Thyroid gland (tissue), 4 donors: ENCODE data around the gene ZNF407. TPM values are rescaled to one million over a fixed set of nuclear protein-coding genes. Genes with fewer than 3 reads are reported as not detected.

ENCODE experiments used
- DNase-seq, 2 donors: peaks; one replicate each; pipeline ENCODE4 v3.0.0-alpha.2; 2019
- H3K27ac ChIP-seq, 3 donors: fragments of 200-600 bp; sonication (generic); 1 replicate in 2 of 3; 2 replicates in 1 of 3; pipeline ENCODE4 v1.5.1; 2016 to 2019; ENCODE audit warnings: mild to moderate bottlenecking in 1 of 3, moderate library complexity in 1 of 3
- H3K27me3 ChIP-seq: fragments of 200-600 bp; sonication (generic); one replicate; pipeline ENCODE4 v1.5.1; 2019
- H3K36me3 ChIP-seq, 2 donors: fragments of 200-600 bp; sonication (generic); one replicate each; pipeline ENCODE4 v1.5.1; 2016 to 2019
- H3K4me1 ChIP-seq, 2 donors: fragments of 200-600 bp; sonication (generic); one replicate each; pipeline ENCODE4 v1.5.1; 2017 to 2019
- H3K4me3 ChIP-seq, 3 donors: fragments of 200-600 bp; sonication (generic); replicated peaks in 1 of 3; 1 replicate in 2 of 3; 2 replicates in 1 of 3; pipeline ENCODE4 v1.5.1; 2016; ENCODE audit warnings: mild to moderate bottlenecking in 1 of 3
- H3K9me3 ChIP-seq: fragments of 200-600 bp; sonication (generic); one replicate; pipeline ENCODE4 v1.5.1; 2017
- POLR2A ChIP-seq, 2 donors: fragments of 450-650 bp; IDR thresholded peaks; one replicate each; pipeline ENCODE4 v1.6.1; 2017; ENCODE audit warnings: antibody characterized with exemption in 2 of 2, mild to moderate bottlenecking in 2 of 2, moderate library complexity in 1 of 2
- WGBS, 2 donors: methylation state at CpG; one replicate each; pipeline ENCODE4 v1.1.5; 2017; 5-methylcytosine and 5-hydroxymethylcytosine counted together
- intact Hi-C: fragments of 100-400 bp; cut with DNase I; formaldehyde crosslinking; loops from one replicate; pipeline ENCODE4 v1.15.1; 2023
- total RNA-seq, 4 donors: library from RNA; depleted of rRNA; stranded (reverse); fragments of >200 nt; gene quantifications; one replicate each; pipeline ENCODE4 v1.2.3, GENCODE V29; 2016
- TF ChIP-seq, protein P1 (sequence below), 6 experiments: fragments of 200-600 bp in 3 of 6; fragments of 450-650 bp in 3 of 6; sonication (generic) in 3 of 6; IDR thresholded peaks; one replicate each; pipeline ENCODE4 v1.5.1; 2016 to 2019; ENCODE audit warnings: antibody characterized with exemption in 6 of 6, mild to moderate bottlenecking in 2 of 6, inconsistent platforms in 1 of 6, moderate library complexity in 1 of 6

The ZNF407 gene
- total RNA-seq, 4 donors from 2014 or later: 20.2 to 40.0 (median 26.4) TPM

DNA sequence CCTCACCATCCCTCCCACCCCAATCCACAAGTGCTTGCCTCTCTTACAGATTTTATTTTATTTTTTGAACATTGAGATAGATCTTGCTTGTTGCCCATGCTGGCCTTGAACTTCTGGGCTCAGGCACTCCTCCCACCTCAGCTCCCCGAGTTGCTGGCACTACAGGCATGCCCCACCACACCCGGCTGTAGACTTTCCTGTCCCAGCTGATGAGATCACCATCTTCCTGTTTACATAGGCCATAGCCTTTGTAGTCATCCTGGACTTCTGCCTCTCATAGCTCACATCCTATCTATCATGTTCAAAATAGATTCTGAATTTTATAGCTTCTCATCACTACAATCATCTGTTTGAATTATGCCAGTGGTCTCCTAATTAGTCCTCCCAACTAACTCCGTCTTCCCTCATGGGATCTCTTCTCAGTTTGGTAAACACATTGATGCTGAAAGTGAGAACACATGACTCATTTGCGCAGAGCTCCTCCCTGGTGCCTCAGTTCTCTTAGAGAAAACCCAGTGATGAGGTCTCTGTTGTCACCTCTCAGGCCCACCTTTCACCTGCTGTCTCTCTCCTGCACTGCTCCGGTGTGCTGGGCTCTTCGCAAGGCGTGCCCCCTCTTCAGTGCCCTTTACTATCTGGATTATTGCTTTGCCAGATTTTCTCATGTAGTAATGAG lies 243.0 kb downstream of the ZNF407 start:
- 86 to 88% methylated on average over 7 of the region's 7 CpGs for WGBS, 2 donors
- Histone ChIP-seq H3K27ac (no peak overlapping the region), H3K4me1 (no peaks in the 10 kb centered on the region), H3K9me3 (no peaks in the 10 kb centered on the region), H3K36me3 (no peaks in the 10 kb centered on the region), H3K27me3 (no peaks in the 10 kb centered on the region), H3K4me3 (no peak overlapping the region)
- TF ChIP-seq, protein P1, sequence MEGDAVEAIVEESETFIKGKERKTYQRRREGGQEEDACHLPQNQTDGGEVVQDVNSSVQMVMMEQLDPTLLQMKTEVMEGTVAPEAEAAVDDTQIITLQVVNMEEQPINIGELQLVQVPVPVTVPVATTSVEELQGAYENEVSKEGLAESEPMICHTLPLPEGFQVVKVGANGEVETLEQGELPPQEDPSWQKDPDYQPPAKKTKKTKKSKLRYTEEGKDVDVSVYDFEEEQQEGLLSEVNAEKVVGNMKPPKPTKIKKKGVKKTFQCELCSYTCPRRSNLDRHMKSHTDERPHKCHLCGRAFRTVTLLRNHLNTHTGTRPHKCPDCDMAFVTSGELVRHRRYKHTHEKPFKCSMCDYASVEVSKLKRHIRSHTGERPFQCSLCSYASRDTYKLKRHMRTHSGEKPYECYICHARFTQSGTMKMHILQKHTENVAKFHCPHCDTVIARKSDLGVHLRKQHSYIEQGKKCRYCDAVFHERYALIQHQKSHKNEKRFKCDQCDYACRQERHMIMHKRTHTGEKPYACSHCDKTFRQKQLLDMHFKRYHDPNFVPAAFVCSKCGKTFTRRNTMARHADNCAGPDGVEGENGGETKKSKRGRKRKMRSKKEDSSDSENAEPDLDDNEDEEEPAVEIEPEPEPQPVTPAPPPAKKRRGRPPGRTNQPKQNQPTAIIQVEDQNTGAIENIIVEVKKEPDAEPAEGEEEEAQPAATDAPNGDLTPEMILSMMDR (IDR thresholded peaks at IDR 0.05): no peak
- no peak for TF ChIP-seq POLR2A (IDR thresholded peaks at IDR 0.05)
- intact Hi-C loops: no loop called here
- DNase-seq: no peak

DNA sequence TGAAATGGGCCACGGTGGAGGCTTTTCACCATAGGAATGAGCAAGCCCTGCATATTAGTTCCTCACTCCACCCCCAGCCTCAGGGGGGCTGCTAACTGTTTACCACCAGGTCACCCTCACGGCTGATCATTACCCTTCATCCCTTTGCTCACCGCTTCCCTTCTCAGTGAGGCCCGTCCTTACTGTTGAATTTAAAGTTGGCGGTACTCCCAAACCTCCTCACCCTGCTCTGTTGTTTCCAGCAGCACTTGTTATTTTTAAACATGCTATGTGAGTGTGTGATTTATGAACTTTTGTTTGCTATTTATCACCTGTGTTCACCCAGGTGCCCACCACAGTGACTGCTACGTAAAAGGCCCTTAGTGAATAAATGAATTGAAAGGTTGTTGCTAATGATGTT lies 243.6 kb downstream of the ZNF407 start:
- TF ChIP-seq POLR2A (IDR thresholded peaks at IDR 0.05): no peak
- TF ChIP-seq, protein P1 (IDR thresholded peaks at IDR 0.05): no peak
- no peaks in the 10 kb centered on the region for H3K9me3 ChIP-seq
- no peak overlapping the region for H3K4me3 ChIP-seq
- H3K27me3 ChIP-seq: no peaks in the 10 kb centered on the region
- DNase-seq: no peak
- H3K36me3 ChIP-seq: no peaks in the 10 kb centered on the region
- intact Hi-C loops: no loop called here
- H3K27ac ChIP-seq: no peak overlapping the region
- 82 to 87% methylated on average over 6 of the region's 6 CpGs for WGBS, 2 donors
- H3K4me1 ChIP-seq: no peaks in the 10 kb centered on the region

DNA sequence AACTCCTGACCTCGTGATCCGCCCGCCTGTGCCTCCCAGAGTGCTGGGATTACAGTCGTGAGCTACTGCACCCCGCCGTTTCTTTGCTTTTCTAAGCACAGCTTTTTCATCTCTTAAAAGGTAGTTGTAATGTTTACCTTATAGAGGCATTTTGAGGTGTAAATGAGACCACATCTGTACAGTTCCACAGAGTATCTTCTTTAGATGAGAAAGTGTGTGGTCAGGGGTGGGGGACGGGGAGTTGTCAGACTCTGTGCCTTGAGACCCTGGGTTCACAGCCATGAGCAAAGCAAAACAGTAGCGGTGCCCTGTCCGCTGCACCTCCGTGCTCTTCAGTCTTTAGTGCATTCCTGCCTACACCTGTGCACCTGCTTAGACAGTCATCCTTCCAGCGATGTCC lies 251.6 kb downstream of the ZNF407 start:
- DNase-seq: no peak
- 87% methylated on average over 11 of the region's 11 CpGs for WGBS, 2 donors

DNA sequence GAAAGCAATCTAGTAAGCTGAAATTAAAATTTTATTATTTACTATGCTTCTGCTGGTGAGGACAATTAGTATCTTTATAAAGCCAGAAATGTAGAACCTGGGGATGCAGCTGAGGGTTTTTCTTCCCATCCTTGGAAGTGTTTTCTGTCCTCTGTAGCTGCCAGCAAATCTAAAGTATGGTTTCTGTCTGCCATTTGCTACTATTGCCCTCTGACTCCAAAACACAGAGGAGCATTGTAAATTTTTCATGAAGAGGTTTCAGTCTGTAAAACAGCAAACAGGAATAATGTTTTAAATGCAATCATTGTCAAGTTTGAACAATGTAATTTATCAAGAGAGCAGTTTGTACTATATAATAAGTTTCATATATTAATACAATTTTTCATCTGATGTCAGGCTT lies 258.8 kb downstream of the ZNF407 start:
- intact Hi-C loops: no loop called here
- Histone ChIP-seq H3K36me3 (no peaks in the 10 kb centered on the region), H3K9me3 (no peaks in the 10 kb centered on the region), H3K27ac (no peak overlapping the region), H3K4me1 (no peaks in the 10 kb centered on the region), H3K4me3 (no peak overlapping the region), H3K27me3 (no peaks in the 10 kb centered on the region)
- no peak for DNase-seq
- TF ChIP-seq POLR2A (IDR thresholded peaks at IDR 0.05): no peak
- TF ChIP-seq, protein P1 (IDR thresholded peaks at IDR 0.05): no peak

More for the DNA sequence above, 251.6 kb downstream of the ZNF407 start:
- H3K27ac ChIP-seq: no peak overlapping the region
- no peak for TF ChIP-seq POLR2A (IDR thresholded peaks at IDR 0.05)
- TF ChIP-seq, protein P1 (IDR thresholded peaks at IDR 0.05): no peak
- no peaks in the 10 kb centered on the region for H3K27me3 ChIP-seq
- H3K4me3 ChIP-seq: no peak overlapping the region
- no peaks in the 10 kb centered on the region for H3K36me3 ChIP-seq
- H3K9me3 ChIP-seq: no peaks in the 10 kb centered on the region
- no peaks in the 10 kb centered on the region for H3K4me1 ChIP-seq
- intact Hi-C loops: no loop called here

DNA sequence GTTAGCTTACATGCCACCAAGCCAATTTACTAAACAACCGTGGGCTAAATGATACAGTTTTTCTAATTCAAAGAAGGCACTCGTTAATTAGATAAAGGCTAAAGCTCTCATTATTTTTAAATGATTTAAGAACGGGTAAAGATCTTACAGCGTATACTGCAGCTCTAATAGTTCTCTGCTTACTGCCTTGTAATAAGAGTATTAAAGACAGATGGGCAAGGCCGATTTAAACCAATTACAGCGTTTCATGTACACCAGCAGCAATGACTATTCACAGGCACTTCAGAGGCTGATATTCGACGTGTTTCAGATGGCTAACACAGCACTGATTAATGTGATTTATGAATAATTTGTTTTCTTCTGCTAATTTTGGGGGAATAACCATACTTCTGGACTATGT lies 259.3 kb downstream of the ZNF407 start:
- no peak for DNase-seq
- H3K4me3 ChIP-seq: no peak overlapping the region
- no peaks in the 10 kb centered on the region for H3K9me3 ChIP-seq
- WGBS, 2 donors: 92 to 95% methylated on average over 8 of the region's 8 CpGs
- no peak for TF ChIP-seq POLR2A (IDR thresholded peaks at IDR 0.05)
- TF ChIP-seq, protein P1 (IDR thresholded peaks at IDR 0.05): no peak
- intact Hi-C loops: no loop called here
- no peaks in the 10 kb centered on the region for H3K36me3 ChIP-seq
- no peaks in the 10 kb centered on the region for H3K27me3 ChIP-seq
- no peaks in the 10 kb centered on the region for H3K4me1 ChIP-seq
- H3K27ac ChIP-seq: no peak overlapping the region
